Fibroblast of skin of right biceps (primary cell): ENCODE measurements around the gene EFNB2.
A peak's percentile ranks its signal among the peaks of the same experiment; 100 is the strongest.

Source experiments
- DNase-seq: peaks from one replicate; pipeline ENCODE4 v3.0.0-alpha.2; 2013

Gene EFNB2

GRCh38 chr13:106550570-106551135 is 15.2 kb upstream of the EFNB2 start:
- DNase-seq = no peak

- DNase-seq = no peak
Observed at GRCh38 chr13:106548064-106548696, 12.7 kb upstream of the EFNB2 start.

GRCh38 chr13:106541826-106542225 is 6.4 kb upstream of the EFNB2 start:
- DNase-seq = no peak

GRCh38 chr13:106540613-106541012 is 5.2 kb upstream of the EFNB2 start:
- no peak for DNase-seq

- no peak for DNase-seq
Observed at GRCh38 chr13:106537521-106537920, 2.1 kb upstream of the EFNB2 start.

- peak; percentile 85 for DNase-seq
Observed at GRCh38 chr13:106536244-106537034, 977 bp upstream of the EFNB2 start.

- DNase-seq = no peak
Observed at GRCh38 chr13:106534639-106535551, 567 bp downstream of the EFNB2 start.

- DNase-seq = peak; percentile 76
Observed at GRCh38 chr13:106533943-106534638, 1.4 kb downstream of the EFNB2 start.

GRCh38 chr13:106533101-106533942 is 2.1 kb downstream of the EFNB2 start:
- peak; percentile 81 for DNase-seq

- DNase-seq = peak; percentile 53
Observed at GRCh38 chr13:106532111-106532929, 3.1 kb downstream of the EFNB2 start.

GRCh38 chr13:106530980-106531481 is 4.4 kb downstream of the EFNB2 start:
- DNase-seq = no peak

- DNase-seq = peak; percentile 62
Observed at GRCh38 chr13:106530171-106530851, 5.2 kb downstream of the EFNB2 start.

GRCh38 chr13:106529415-106530170 is 5.9 kb downstream of the EFNB2 start:
- DNase-seq = no peak

- DNase-seq = no peak
Observed at GRCh38 chr13:106528718-106529414, 6.6 kb downstream of the EFNB2 start.

GRCh38 chr13:106527826-106528225 is 7.6 kb downstream of the EFNB2 start:
- DNase-seq = no peak

GRCh38 chr13:106527445-106527801 is 8.0 kb downstream of the EFNB2 start:
- no peak for DNase-seq

- DNase-seq = no peak
Observed at GRCh38 chr13:106526738-106527444, 8.6 kb downstream of the EFNB2 start.

- no peak for DNase-seq
Observed at GRCh38 chr13:106525865-106526264, 9.6 kb downstream of the EFNB2 start.
